ENCODE results near the gene PARD6G.

Gene PARD6G

DNA sequence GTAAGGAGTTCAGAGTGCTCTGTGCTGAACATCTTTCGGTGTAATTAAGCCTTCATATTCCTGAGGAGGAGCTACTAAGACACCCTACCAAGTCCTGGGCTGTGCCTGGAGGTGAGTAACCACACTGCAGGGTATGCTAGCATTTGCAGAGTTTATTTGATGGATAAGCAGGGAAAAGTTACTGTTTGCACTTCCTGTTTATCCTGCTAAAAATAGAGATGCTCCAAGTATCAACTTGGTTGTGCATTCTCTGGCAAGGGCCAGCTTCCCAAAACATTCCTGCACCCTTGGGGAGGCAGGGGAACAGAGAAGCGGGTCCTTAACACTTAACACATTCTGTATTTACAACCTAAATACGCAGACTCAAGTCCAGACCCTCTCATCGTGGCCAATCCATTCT is 49.8 kb downstream of the PARD6G start:
- Histone ChIP-seq H3K4me2 (ENCODE audit: low read length) (no peak overlapping the region), H2BK12ac (ENCODE audit: low read length) (no peak overlapping the region), H2AK5ac (ENCODE audit: low read length) (no peak overlapping the region), H3K9me3 (ENCODE audit: insufficient read depth, low read depth, low read length) (no peaks in the 10 kb centered on the region), H3K4me3 (ENCODE audit: low read depth, low read length) (no peak overlapping the region), H4K12ac (ENCODE audit: low read depth, low read length) (no peak overlapping the region), H3K4ac (ENCODE audit: low read depth, low read length) (no peak overlapping the region), H3K27ac (ENCODE audit: low read depth, low read length) (no peak overlapping the region), H3K4me1 (ENCODE audit: control insufficient read depth in 1 of 2, insufficient read depth in 2 of 2, low read length in 2 of 2) (peaks cover 2 to 5% of the 10 kb centered on the region in 2 experiments), H3K9ac (ENCODE audit: low read length) (no peak overlapping the region), H4K8ac (ENCODE audit: low read depth, low read length) (no peak overlapping the region), H3K23ac (ENCODE audit: low read length) (no peak overlapping the region), H3K79me2 (ENCODE audit: control insufficient read depth, insufficient read depth, low read length, poor library complexity) (no peaks in the 10 kb centered on the region), H3K27me3 (ENCODE audit: insufficient read depth, low read length) (no peaks in the 10 kb centered on the region), H3K18ac (ENCODE audit: low read length) (no peak overlapping the region), H2BK5ac (ENCODE audit: low read depth, low read length, poor library complexity) (no peak overlapping the region), H4K91ac (ENCODE audit: low read depth, low read length) (no peak overlapping the region), H3K36me3 (ENCODE audit: control insufficient read depth in 1 of 2, insufficient read depth in 2 of 2, low read length in 2 of 2) (no peaks in the 10 kb centered on the region), H2BK120ac (ENCODE audit: insufficient read depth, low read length, poor library complexity) (no peak overlapping the region), H3K79me1 (ENCODE audit: low read length) (no peaks in the 10 kb centered on the region), H3K14ac (ENCODE audit: low read length) (no peak overlapping the region), H2AFZ (ENCODE audit: insufficient read depth, low read length, poor library complexity) (no peak overlapping the region)
- no CpG with 5 or more reads among the region's 4 CpGs for WGBS (ENCODE audit: extremely low coverage, insufficient coverage, insufficient read length)
- no peak for DNase-seq

DNA sequence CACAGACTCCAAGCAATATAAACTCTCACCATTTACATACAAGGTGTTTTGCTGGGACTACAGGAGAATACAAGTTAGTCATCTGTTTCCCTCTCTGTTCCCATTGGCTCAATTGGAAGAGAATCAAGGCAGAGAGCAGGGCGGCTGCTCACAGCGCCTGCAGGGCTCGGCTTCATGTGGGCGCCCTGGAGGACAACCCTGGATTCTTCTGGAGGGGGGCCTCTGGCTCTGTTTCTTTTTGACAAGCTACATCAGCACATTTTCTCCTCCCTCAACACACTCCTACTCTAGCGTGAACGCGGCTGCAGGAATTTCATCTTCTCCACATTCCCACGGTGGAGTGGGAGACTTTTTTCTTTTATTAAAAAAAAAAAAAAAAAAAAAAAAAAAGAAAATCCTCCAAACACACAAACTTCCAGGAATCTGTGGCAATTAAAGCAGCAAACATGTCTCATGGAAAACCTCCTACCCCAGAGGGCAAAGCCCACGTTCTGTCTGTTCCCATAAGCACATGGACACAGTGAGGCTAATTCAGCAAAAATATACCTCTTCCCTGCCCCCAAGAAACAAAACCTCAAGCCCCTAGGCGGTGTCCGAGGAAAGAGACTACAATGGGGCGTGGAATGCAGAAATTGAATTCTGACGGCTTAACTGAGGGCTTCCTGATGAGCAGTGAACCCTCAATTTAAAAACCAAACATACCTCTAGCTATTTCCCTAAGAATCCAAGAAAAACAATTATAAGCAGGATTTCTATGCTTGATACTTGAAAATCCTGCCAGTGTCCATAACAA is 50.6 kb downstream of the PARD6G start:
- no peak overlapping the region for H3K14ac ChIP-seq (ENCODE audit: low read length)

DNA sequence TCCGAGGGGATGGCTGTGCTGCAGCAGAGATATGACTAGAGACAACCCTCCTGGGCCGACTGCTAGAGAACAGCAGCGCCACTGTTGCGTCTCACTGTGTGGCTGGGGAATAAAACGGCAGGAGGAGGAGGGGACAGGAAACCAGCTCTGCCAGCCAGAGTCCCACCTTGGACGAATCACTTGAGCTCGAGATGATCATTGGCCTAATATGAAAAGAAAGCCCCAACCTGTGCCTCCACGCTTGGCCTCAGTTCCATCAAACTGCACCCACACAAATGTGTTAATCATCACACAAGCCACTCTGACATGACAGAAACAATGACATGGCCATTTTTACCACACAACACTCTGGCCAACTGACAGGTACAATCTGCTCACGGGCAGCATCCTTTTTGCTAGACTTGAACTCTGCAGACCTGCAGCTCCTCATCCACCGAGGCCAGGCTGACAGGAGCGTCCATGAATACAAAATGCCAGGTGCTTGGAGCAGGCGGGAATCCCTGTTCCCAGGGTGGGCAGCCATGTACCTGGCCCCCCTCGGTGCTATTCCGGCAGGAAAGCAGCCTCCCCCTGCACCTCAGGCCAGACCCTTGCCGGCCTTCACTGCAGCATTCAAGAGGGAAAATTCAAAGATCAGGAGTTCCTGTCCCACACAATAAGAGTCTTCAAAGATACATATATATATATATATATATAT is 52.3 kb downstream of the PARD6G start:
- H3K9me3 ChIP-seq (ENCODE audit: insufficient read depth, low read depth, low read length): no peaks in the 10 kb centered on the region

More for the DNA sequence above, 50.6 kb downstream of the PARD6G start:
- Histone ChIP-seq H3K9ac (ENCODE audit: low read length) (no peak overlapping the region), H2AK5ac (ENCODE audit: low read length) (no peak overlapping the region), H2BK120ac (ENCODE audit: insufficient read depth, low read length, poor library complexity) (no peak overlapping the region), H3K4me2 (ENCODE audit: low read length) (peak overlapping the region; percentile 57), H3K18ac (ENCODE audit: low read length) (no peak overlapping the region), H3K4ac (ENCODE audit: low read depth, low read length) (no peak overlapping the region), H2BK5ac (ENCODE audit: low read depth, low read length, poor library complexity) (no peak overlapping the region), H4K12ac (ENCODE audit: low read depth, low read length) (no peak overlapping the region), H2BK12ac (ENCODE audit: low read length) (no peak overlapping the region), H3K9me3 (ENCODE audit: insufficient read depth, low read depth, low read length) (no peaks in the 10 kb centered on the region), H3K27me3 (ENCODE audit: insufficient read depth, low read length) (no peaks in the 10 kb centered on the region), H3K27ac (ENCODE audit: low read depth, low read length) (no peak overlapping the region), H3K79me1 (ENCODE audit: low read length) (no peaks in the 10 kb centered on the region), H3K79me2 (ENCODE audit: control insufficient read depth, insufficient read depth, low read length, poor library complexity) (no peaks in the 10 kb centered on the region), H4K8ac (ENCODE audit: low read depth, low read length) (no peak overlapping the region), H3K4me3 (ENCODE audit: low read depth, low read length) (no peak overlapping the region), H4K91ac (ENCODE audit: low read depth, low read length) (no peak overlapping the region), H3K23ac (ENCODE audit: low read length) (no peak overlapping the region), H3K36me3 (ENCODE audit: control insufficient read depth in 1 of 2, insufficient read depth in 2 of 2, low read length in 2 of 2) (no peaks in the 10 kb centered on the region), H2AFZ (ENCODE audit: insufficient read depth, low read length, poor library complexity) (no peak overlapping the region), H3K4me1 (ENCODE audit: control insufficient read depth in 1 of 2, insufficient read depth in 2 of 2, low read length in 2 of 2) (peaks cover 2 to 5% of the 10 kb centered on the region in 2 experiments)
- no CpG with 5 or more reads among the region's 13 CpGs for WGBS (ENCODE audit: extremely low coverage, insufficient coverage, insufficient read length)
- peak; percentile 88 to 91 for DNase-seq

DNA sequence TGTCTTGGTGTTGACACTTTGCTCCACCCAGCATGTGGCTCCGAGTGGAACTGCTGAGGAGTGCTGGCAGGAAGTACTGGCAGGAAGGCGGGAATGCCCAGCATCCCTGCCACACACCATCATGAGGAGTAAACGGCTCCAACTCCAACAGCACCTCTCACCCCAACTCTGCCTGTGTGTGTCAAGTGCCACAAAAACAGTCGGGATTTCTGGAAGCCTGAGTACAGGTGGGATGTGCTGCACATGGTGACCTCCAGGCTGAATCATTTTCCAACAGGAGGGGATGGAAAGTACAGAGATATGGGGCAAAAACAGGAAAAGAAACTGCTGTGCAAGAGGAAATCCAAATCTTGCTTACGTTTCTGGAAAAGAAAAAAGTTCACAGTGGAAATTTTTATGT is 53.6 kb downstream of the PARD6G start:
- Histone ChIP-seq H3K4me3 (ENCODE audit: low read depth, low read length) (no peak overlapping the region), H3K36me3 (ENCODE audit: control insufficient read depth in 1 of 2, insufficient read depth in 2 of 2, low read length in 2 of 2) (no peaks in the 10 kb centered on the region), H2AK5ac (ENCODE audit: low read length) (no peak overlapping the region), H3K23ac (ENCODE audit: low read length) (no peak overlapping the region), H4K91ac (ENCODE audit: low read depth, low read length) (no peak overlapping the region), H3K79me2 (ENCODE audit: control insufficient read depth, insufficient read depth, low read length, poor library complexity) (no peaks in the 10 kb centered on the region), H4K12ac (ENCODE audit: low read depth, low read length) (no peak overlapping the region), H3K27ac (ENCODE audit: low read depth, low read length) (no peak overlapping the region), H3K14ac (ENCODE audit: low read length) (no peak overlapping the region), H2BK12ac (ENCODE audit: low read length) (no peak overlapping the region), H2BK120ac (ENCODE audit: insufficient read depth, low read length, poor library complexity) (no peak overlapping the region), H4K8ac (ENCODE audit: low read depth, low read length) (no peak overlapping the region), H2BK5ac (ENCODE audit: low read depth, low read length, poor library complexity) (no peak overlapping the region), H3K27me3 (ENCODE audit: insufficient read depth, low read length) (no peaks in the 10 kb centered on the region), H3K4me1 (ENCODE audit: control insufficient read depth in 1 of 2, insufficient read depth in 2 of 2, low read length in 2 of 2) (peaks cover 2 to 5% of the 10 kb centered on the region in 2 experiments), H3K9ac (ENCODE audit: low read length) (no peak overlapping the region), H3K4me2 (ENCODE audit: low read length) (no peak overlapping the region), H3K79me1 (ENCODE audit: low read length) (no peaks in the 10 kb centered on the region), H3K18ac (ENCODE audit: low read length) (no peak overlapping the region), H2AFZ (ENCODE audit: insufficient read depth, low read length, poor library complexity) (no peak overlapping the region), H3K4ac (ENCODE audit: low read depth, low read length) (no peak overlapping the region), H3K9me3 (ENCODE audit: insufficient read depth, low read depth, low read length) (no peaks in the 10 kb centered on the region)
- no peak for DNase-seq
- no CpG with 5 or more reads among the region's 5 CpGs for WGBS (ENCODE audit: extremely low coverage, insufficient coverage, insufficient read length)

More for the DNA sequence above, 52.3 kb downstream of the PARD6G start:
- Histone ChIP-seq H2BK12ac (ENCODE audit: low read length) (no peak overlapping the region), H2AFZ (ENCODE audit: insufficient read depth, low read length, poor library complexity) (no peak overlapping the region), H3K27me3 (ENCODE audit: insufficient read depth, low read length) (no peaks in the 10 kb centered on the region), H3K4me3 (ENCODE audit: low read depth, low read length) (no peak overlapping the region), H3K79me1 (ENCODE audit: low read length) (no peaks in the 10 kb centered on the region), H3K4me1 (ENCODE audit: control insufficient read depth in 1 of 2, insufficient read depth in 2 of 2, low read length in 2 of 2) (peaks cover 2 to 5% of the 10 kb centered on the region in 2 experiments), H4K8ac (ENCODE audit: low read depth, low read length) (no peak overlapping the region), H3K9ac (ENCODE audit: low read length) (no peak overlapping the region), H3K18ac (ENCODE audit: low read length) (no peak overlapping the region), H2BK5ac (ENCODE audit: low read depth, low read length, poor library complexity) (no peak overlapping the region), H2AK5ac (ENCODE audit: low read length) (no peak overlapping the region), H3K4me2 (ENCODE audit: low read length) (no peak overlapping the region), H3K36me3 (ENCODE audit: control insufficient read depth in 1 of 2, insufficient read depth in 2 of 2, low read length in 2 of 2) (no peaks in the 10 kb centered on the region), H4K12ac (ENCODE audit: low read depth, low read length) (no peak overlapping the region), H3K23ac (ENCODE audit: low read length) (no peak overlapping the region), H4K91ac (ENCODE audit: low read depth, low read length) (no peak overlapping the region), H3K4ac (ENCODE audit: low read depth, low read length) (no peak overlapping the region), H3K79me2 (ENCODE audit: control insufficient read depth, insufficient read depth, low read length, poor library complexity) (no peaks in the 10 kb centered on the region), H3K14ac (ENCODE audit: low read length) (no peak overlapping the region), H3K27ac (ENCODE audit: low read depth, low read length) (no peak overlapping the region), H2BK120ac (ENCODE audit: insufficient read depth, low read length, poor library complexity) (no peak overlapping the region)
- WGBS (ENCODE audit: extremely low coverage, insufficient coverage, insufficient read length): no CpG with 5 or more reads among the region's 15 CpGs
- DNase-seq: no peak

Data from trophoblast cell (in vitro differentiated cells and primary cell).